Transverse colon (tissue), 4 donors: ENCODE results near the gene LTB.

Experiments used
- CTCF ChIP-seq, 5 experiments: fragments of 200-600 bp in 3 of 5; fragments of 450-650 bp in 2 of 5; sonication (generic) in 3 of 5; IDR thresholded peaks; 1 replicate in 2 of 5; 2 replicates in 3 of 5; pipeline ENCODE4 v1.5.1; 2016 to 2017; ENCODE audit warnings: antibody characterized with exemption in 5 of 5, inconsistent platforms in 3 of 5, mild to moderate bottlenecking in 2 of 5, moderate library complexity in 1 of 5
- POLR2A ChIP-seq: fragments of 450-650 bp; IDR thresholded peaks from one replicate; pipeline ENCODE4 v1.6.1; 2016; ENCODE audit warnings: antibody characterized with exemption, mild to moderate bottlenecking, moderate library complexity
- POLR2AphosphoS5 ChIP-seq, 3 donors: sonication (generic); formaldehyde crosslinking; IDR thresholded peaks; one replicate each; pipeline ENCODE4 v1.6.1; 2016; ENCODE audit warnings: antibody characterized with exemption in 3 of 3

- TF ChIP-seq POLR2A (no peak), POLR2AphosphoS5 (IDR thresholded peaks at IDR 0.05) (no peak), CTCF (IDR thresholded peaks at IDR 0.05) (no peak)
Observed at GRCh38 chr6:31575952-31576685, 6.1 kb downstream of the LTB start.
